HuH-7.5 (cell line): ENCODE data around the gene HTRA1.

Experiments
- DNase-seq: peaks from one replicate; pipeline ENCODE4 v3.0.0; 2011; ENCODE audit warnings: low spot score

HTRA1 gene

GRCh38 chr10:122474131-122474818 lies 12.9 kb downstream of the HTRA1 start:
- DNase-seq, result no peak

GRCh38 chr10:122475100-122475499 lies 13.7 kb downstream of the HTRA1 start:
- no peak for DNase-seq

DNA sequence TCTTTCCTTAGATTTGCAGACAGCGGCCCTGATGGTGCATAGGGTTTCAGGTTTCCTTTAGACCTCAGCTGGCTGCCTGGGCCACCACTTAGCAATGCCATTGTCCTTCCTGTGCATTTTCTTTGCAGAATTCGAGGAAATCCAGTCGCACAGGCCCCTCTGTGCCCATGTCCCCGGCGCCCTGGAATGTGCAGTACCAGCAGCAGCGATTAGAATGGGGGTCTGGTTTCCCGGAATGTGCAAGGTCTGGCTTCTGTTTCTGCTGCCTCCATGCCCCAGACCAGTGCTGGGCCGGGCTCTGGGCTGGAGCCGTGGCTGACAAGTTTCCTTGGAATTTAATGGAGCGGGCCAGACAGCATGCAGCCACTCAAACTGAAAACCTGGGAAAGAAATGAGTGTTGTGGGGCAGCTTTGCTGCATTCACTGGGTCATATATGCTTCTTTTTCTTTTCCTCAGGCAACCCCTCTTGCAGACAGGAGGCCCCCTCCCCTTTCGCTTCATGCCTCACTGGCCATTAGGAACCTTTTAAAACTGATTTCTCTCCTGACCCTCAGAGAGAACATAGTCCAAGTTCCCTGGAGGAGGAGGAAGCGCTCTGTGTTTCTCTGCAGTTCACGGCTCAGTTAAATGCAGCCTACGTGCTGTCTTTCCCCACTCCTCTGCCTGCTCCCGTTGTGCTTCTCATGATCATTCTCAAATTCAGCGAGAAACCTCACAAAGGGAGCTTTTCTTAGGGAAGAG lies 14.4 kb downstream of the HTRA1 start:
- no peak for DNase-seq

GRCh38 chr10:122476333-122476695 lies 15.0 kb downstream of the HTRA1 start:
- DNase-seq, result no peak

GRCh38 chr10:122477436-122477835 lies 16.1 kb downstream of the HTRA1 start:
- no peak for DNase-seq

GRCh38 chr10:122478971-122479370 lies 17.6 kb downstream of the HTRA1 start:
- no peak for DNase-seq

- no peak for DNase-seq
Measured at GRCh38 chr10:122480146-122480833, 18.9 kb downstream of the HTRA1 start.

DNA sequence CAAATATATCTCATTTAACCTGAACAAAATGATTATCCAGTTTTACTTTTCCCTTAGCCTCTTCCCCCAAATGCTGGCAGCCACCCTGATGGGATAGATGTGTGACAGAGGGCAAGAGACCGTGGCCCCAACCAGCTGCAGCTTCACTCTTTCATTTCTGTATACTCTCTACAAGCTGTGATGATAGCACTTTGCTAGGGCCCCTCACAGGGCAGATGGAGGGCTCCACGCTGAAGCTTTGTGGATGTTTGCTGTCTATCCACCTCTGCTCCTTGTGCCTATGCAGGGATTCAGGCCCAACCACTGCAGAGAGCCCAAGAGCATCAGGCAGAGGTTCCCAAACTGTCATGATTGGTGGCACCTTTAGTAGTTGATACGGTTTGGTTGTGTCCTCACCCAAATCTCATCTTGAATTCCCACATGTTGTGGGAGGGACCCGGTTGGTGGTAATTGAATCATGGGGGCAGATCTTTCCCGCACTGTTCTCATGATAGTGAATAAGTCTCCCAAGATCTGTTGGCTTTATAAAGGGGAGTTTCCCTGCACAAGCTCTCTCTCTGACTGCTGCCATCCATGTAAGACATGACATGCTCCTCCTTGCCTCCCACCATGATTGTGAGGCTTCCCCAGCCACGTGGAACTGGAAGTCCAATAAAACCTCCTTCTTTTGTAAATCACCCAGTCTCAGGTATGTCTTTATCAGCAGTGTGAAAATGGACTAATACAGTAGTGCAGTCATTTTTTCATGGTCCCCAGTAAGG lies 20.1 kb downstream of the HTRA1 start:
- DNase-seq, result no peak

GRCh38 chr10:122484276-122485060 lies 23.1 kb downstream of the HTRA1 start:
- DNase-seq, result no peak

DNA sequence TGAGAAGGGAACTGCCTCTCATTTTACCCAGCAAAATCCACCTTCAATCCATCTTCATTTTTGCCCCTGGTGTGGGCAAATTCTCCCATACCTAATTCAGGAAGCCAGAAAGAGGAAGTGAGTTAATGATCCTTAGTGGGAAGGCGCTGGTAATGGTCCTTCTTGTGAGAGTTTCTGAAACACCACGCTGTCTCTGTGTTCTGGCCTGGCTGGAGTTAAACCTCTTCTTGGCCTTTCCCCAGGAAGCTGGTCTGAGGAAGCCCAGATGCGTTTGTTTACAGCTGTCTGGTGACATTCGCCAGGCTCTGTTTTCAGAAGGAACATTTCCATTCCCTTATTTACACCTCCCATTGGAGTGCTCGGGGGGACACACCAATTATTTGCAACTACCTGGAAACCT lies 24.3 kb downstream of the HTRA1 start:
- no peak for DNase-seq

- no peak for DNase-seq
Measured at GRCh38 chr10:122486406-122487080, 25.2 kb downstream of the HTRA1 start.

DNA sequence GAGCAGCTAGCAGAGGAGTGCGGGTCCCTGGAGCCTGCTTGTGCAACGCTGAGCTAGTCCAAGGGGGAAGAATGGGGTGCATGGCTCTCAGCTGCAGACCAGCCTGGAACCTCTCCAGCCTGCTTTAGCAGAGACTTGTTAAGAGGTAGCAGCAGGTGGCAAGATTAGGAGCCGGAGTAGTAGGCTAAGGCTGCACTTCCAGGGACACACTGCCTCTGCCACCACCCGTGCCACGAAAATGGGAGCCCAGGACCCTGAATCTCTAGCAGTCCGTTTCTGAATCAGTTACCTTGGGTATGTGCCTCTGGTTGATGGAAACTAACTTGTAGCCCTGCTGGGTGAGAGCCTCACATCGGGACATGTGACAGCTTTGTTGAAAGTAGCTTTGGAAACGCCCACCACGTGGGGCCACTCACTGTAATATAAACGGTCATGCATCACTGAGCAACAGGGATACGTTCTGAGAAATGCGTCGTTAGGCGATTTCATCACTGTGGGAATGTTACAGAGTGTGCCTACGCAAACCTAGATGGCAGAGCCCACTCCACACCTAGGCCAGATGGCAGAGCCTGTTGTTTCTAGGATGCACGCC lies 25.9 kb downstream of the HTRA1 start:
- no peak for DNase-seq

GRCh38 chr10:122490268-122490667 lies 28.9 kb downstream of the HTRA1 start:
- DNase-seq, result no peak

DNA sequence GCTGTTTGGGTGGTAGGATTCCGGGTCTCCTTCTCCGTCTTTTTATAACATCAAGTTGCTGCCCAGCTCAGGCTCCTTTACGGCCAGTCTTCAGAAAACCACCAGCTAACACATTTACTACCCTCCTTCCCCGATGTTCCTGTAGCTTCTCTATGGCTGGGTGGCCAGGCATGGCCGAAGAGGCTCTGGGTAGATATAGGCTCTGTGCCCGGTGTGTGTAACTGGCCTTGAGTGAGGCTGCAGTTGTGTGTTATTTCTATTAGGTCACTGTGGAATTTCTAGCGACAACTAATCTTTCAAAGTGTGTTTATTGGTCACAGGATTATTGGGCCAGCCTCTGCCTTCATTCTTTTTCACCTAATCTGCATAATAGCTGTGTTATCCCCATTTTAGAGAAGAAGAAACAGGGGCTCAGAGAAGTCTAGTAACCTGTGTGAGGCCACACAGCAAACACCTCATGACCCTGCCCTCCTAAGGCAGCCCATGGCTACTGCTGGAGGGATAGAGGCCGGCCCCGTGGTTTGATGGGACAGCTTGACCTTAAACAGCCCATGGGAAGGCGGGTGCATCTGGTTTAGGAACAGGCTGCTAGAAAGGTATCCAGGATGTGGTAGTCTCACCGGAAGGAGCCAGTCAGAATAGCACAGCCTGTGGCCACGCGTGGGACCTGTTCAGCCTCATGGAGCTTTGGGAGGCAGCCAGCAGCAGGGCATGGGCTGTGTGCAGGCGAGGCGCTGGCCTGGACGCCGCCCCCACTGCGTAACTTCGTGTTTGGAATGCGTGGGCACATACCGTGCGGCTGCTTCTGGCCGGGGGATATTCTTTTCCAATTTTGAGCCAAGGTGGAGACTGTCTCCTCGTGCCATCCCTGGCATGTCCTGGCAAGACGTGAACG lies 29.7 kb downstream of the HTRA1 start:
- no peak for DNase-seq

GRCh38 chr10:122492006-122492405 lies 30.7 kb downstream of the HTRA1 start:
- no peak for DNase-seq

- no peak for DNase-seq
Measured at GRCh38 chr10:122492999-122493481, 31.7 kb downstream of the HTRA1 start.

DNA sequence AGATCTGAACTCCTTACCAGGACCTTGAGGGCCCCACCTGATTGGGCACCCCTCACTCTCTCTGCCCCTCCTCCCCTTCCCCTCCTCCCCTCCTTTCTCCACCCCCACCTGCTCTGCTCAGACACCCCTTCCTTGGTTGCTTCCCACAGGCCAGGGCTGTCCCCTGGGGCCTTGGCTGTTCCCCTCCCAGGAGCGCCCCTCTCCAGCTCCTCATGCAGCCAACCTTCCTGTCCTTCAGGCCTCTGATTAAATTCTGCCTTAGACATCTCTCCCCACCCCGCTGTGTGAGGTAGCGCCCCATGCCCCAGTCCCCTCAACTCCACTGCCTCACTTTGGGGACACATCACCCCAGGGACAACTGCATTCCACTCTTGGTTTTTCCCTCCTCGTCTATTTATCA lies 32.4 kb downstream of the HTRA1 start:
- no peak for DNase-seq

DNA sequence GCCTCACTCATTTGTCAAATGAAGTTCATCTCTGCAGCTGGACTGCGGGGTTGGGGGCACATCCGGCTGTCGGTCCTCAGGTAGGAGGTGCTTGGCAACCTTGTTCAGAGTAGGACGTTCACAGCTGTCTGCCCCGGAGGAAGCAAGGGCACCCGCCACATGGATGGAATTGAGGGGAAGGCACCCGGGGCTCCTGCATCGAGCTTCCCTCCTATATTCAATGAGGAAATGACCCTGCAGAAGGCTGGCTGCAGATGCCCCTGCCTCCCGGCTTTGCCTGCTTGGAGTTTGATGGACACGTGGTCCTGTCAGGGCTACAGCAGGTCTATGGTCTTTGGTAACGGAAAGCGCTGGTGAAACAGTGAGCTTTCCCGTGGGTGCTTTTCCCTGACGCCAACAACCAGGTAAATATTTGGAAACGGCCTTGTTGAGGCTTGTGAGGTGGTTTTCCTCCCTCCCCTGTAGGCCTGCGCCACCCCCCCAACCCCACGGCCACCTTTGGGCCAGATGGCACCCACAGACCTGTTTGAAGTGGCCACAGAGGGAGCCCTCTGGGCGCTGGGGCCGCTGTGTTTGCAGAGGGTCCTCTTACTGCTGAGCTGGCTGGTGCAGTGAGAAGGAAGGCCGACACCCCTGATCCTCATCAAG lies 32.9 kb downstream of the HTRA1 start:
- no peak for DNase-seq

DNA sequence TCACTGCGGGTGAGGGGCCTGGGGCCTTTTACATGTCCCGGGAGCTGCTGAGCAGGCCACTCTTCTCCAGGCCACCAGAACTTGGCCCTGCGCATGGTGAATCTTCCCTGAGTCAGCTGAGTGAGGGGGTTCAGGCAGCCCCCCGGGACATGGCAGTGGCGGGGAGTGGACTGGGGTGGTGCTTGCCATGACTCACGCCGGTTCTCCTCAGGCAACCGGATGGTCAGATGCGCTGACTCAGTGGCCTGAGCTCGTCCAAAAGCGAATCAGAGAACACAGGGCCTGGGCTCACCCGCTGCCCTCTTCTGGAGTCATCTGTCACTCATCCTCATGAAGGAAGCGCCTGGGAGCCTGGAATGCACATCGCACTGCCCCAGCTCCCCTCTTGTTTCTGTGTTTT lies 33.5 kb downstream of the HTRA1 start:
- DNase-seq, result no peak
